Adrenal gland (tissue), 12 donors: ENCODE results near the gene KLK2. TPM values are rescaled to one million over a fixed set of nuclear protein-coding genes. Genes with fewer than 3 reads are reported as not detected.
A peak's percentile ranks its signal among the peaks of the same experiment; 100 is the strongest.

Experiments
- DNase-seq, 7 donors: peaks; one replicate each; pipeline ENCODE4 v3.0.0-alpha.2; 2019 to 2020
- H3K27ac ChIP-seq, 5 donors: fragments of 200-600 bp; sonication (generic) in 4 of 5; 1 replicate in 3 of 5; 2 replicates in 2 of 5; pipeline versions ENCODE4 v1.5.1 to v1.8.0; 2016 to 2020; ENCODE audit warnings: mild to moderate bottlenecking in 1 of 5
- H3K27me3 ChIP-seq: fragments of 200-600 bp; 2 replicates; pipeline ENCODE4 v1.8.0; 2021
- H3K36me3 ChIP-seq, 2 donors: fragments of 200-600 bp; replicated peaks in 1 of 2; 1 replicate in 1 of 2; 2 replicates in 1 of 2; pipeline versions ENCODE4 v1.5.1 to v1.8.0; 2018 to 2022
- H3K4me1 ChIP-seq, 2 donors: fragments of 200-600 bp; replicated peaks in 1 of 2; 1 replicate in 1 of 2; 2 replicates in 1 of 2; pipeline versions ENCODE4 v1.5.1 to v1.8.0; 2018 to 2021
- H3K4me3 ChIP-seq, 4 donors: fragments of 200-600 bp; sonication (generic) in 3 of 4; one replicate each; pipeline ENCODE4 v1.5.1; 2016 to 2018
- H3K9me3 ChIP-seq, 3 donors: fragments of 200-600 bp; sonication (generic) in 1 of 3; replicated peaks in 1 of 3; 1 replicate in 2 of 3; 2 replicates in 1 of 3; pipeline versions ENCODE4 v1.5.1 to v1.8.0; 2016 to 2021
- CTCF ChIP-seq, 6 experiments: fragments of 450-650 bp in 4 of 6; fragments of 200-600 bp in 2 of 6; sonication (generic) in 1 of 6; IDR thresholded peaks; 1 replicate in 5 of 6; 2 replicates in 1 of 6; pipeline versions ENCODE4 v1.5.1 to v1.8.0; 2016 to 2021; ENCODE audit warnings: antibody characterized with exemption in 6 of 6, mild to moderate bottlenecking in 2 of 6, moderate library complexity in 1 of 6
- POLR2A ChIP-seq, 2 donors: fragments of 450-650 bp; IDR thresholded peaks; one replicate each; pipeline ENCODE4 v1.6.1; 2017; ENCODE audit warnings: antibody characterized with exemption in 2 of 2, mild to moderate bottlenecking in 2 of 2, moderate library complexity in 1 of 2
- WGBS, 4 donors: extraction: QIAGEN DNeasy Blood & Tissue Kit in 2 of 4; methylation state at CpG; one replicate each; pipeline versions ENCODE4 v1.1.5 to v1.1.7; 2013 to 2017; 5-methylcytosine and 5-hydroxymethylcytosine counted together
- intact Hi-C, 2 donors: fragments of 100-400 bp; cut with DNase I; formaldehyde crosslinking; loops; one replicate each; pipeline versions ENCODE4 v1.14.1 to v1.15.0; 2022 to 2023
- polyA plus RNA-seq, 3 donors: library from polyadenylated mRNA; stranded (reverse); fragments of 200-250 nt in 2 of 3; fragments of 350-450 nt in 1 of 3; fragmentation: Illumina TruSeq in 1 of 3; extraction: RNeasy Lipid Tissue Mini Kit (QIAGEN cat#74804) in 1 of 3; gene quantifications; one replicate each; pipeline ENCODE4 v1.2.3, GENCODE V29; 2013 to 2014
- total RNA-seq, 9 donors: library from RNA; depleted of rRNA in 4 of 9; stranded (reverse); fragments of >200 nt in 4 of 9; fragments of 120-200 nt in 1 of 9; fragmentation: NEBNext Ultra II Directional in 1 of 9; extraction: Animal tissue kit (Norgen Biotek cat#: 25700) in 1 of 9; gene quantifications; one replicate each; pipeline versions ENCODE4 v1.1.0 to v1.2.4, GENCODE V29; 2013 to 2023
- donor health status: healthy with polysubstance abuse.
- donor health status: Bipolar disorder and iron deficiency.
- donor health status: DM: yes; HTN: yes; CAD: no.
- donor health status: DM: no; HTN: no; CAD: no.
- donor health status: DM: no; HTN: no; CAD: no.
- donor health status: DM: yes; HTN: yes; CAD: no.

KLK2 gene
- total and polyA plus RNA-seq, 12 donors = 0.20 to 0.61 TPM; not detected in 10

DNA sequence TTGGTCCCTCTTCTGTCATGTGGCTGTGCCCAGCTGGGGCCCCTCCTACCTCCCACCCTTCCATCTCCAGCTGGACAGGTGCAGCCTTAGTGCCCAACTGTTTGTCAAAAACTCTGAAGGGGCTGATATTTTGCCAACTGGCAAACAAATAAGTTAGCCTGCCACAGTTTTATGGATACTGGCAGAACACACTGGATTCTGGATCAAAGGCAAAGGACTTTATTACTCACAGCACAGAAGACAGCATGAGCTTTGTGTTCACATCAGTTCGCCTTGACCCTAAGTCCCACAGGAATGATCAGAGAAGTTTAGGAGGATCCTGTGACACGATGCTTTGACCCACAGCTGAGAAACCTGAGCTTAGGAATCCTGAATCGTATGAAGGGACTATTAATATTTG lies 16.4 kb downstream of the KLK2 start:
- H3K36me3 ChIP-seq = no peaks in the 10 kb centered on the region
- TF ChIP-seq POLR2A (IDR thresholded peaks at IDR 0.05) (no peak), CTCF (IDR thresholded peaks at IDR 0.05) (no peak)
- 17 to 58% (median 38%) methylated on average over 3 of the region's 3 CpGs for WGBS, 4 donors
- intact Hi-C loops = no loop called here
- no peak overlapping the region for H3K4me3 ChIP-seq
- H3K27ac ChIP-seq = peak overlapping the region in 2 of 5 donors; percentile 22 to 77
- H3K4me1 ChIP-seq = no peaks in the 10 kb centered on the region
- no peaks in the 10 kb centered on the region for H3K27me3 ChIP-seq
- peak in 2 of 7 donors; percentile 21 to 33 for DNase-seq
- H3K9me3 ChIP-seq = no peaks in the 10 kb centered on the region

DNA sequence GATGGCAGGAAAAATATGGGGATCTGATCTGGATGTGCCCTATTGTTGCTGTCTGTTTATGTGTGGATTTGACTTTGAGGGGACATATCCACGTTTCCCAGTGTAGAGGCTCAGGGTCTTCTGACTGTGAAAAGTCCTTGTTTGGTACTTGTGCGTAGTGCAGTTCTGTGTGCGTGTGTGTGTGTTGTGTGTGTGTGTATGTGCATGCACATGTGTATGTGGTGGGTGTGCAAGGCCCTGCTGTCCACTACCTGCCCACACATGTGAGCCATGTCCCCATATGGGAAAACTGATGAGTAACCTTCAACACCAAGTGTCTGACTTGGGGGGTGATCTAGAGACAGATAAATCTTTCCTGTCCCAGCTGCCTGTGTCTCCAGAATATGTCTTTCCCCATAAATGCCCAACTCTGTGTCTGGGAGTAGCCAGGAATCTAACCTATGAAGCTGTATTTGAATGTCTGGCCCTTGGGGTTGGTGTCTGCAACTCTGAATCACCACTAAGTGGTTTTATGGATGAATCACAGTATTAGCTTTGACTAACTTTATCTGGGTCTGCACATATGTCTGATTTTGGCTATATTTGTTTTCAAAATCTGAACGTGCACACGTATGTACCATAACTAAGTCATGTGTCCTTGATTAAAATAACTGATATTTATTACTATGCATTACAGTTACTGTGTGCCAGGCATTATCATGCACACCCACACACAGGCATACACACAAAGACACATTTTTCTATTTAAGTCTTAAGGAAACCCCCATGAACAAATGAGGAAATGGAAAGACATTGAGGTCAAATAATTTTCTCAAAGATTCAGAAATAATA lies 17.4 kb downstream of the KLK2 start:
- DNase-seq = no peak
- Histone ChIP-seq H3K27ac (peak overlapping the region in 2 of 5 donors; percentile 22 to 77), H3K27me3 (no peaks in the 10 kb centered on the region), H3K4me1 (no peaks in the 10 kb centered on the region), H3K36me3 (no peaks in the 10 kb centered on the region), H3K4me3 (no peak overlapping the region), H3K9me3 (no peaks in the 10 kb centered on the region)
- 26 to 68% (median 64%) methylated on average over 3 to 5 of the region's 5 CpGs for WGBS, 4 donors
- TF ChIP-seq POLR2A (IDR thresholded peaks at IDR 0.05) (no peak), CTCF (IDR thresholded peaks at IDR 0.05) (no peak)
- intact Hi-C loops = no loop called here

GRCh38 chr19:50891253-50891625 lies 18.0 kb downstream of the KLK2 start:
- H3K27ac ChIP-seq = no peak overlapping the region
- no peaks in the 10 kb centered on the region for H3K4me1 ChIP-seq
- no peaks in the 10 kb centered on the region for H3K9me3 ChIP-seq
- no peak overlapping the region for H3K4me3 ChIP-seq
- intact Hi-C loops = no loop called here
- no peaks in the 10 kb centered on the region for H3K36me3 ChIP-seq
- 69 to 96% (median 82%) methylated on average over 5 of the region's 5 CpGs for WGBS, 4 donors
- H3K27me3 ChIP-seq = no peaks in the 10 kb centered on the region
- TF ChIP-seq CTCF (IDR thresholded peaks at IDR 0.05) (no peak), POLR2A (IDR thresholded peaks at IDR 0.05) (no peak)
- DNase-seq = no peak

DNA sequence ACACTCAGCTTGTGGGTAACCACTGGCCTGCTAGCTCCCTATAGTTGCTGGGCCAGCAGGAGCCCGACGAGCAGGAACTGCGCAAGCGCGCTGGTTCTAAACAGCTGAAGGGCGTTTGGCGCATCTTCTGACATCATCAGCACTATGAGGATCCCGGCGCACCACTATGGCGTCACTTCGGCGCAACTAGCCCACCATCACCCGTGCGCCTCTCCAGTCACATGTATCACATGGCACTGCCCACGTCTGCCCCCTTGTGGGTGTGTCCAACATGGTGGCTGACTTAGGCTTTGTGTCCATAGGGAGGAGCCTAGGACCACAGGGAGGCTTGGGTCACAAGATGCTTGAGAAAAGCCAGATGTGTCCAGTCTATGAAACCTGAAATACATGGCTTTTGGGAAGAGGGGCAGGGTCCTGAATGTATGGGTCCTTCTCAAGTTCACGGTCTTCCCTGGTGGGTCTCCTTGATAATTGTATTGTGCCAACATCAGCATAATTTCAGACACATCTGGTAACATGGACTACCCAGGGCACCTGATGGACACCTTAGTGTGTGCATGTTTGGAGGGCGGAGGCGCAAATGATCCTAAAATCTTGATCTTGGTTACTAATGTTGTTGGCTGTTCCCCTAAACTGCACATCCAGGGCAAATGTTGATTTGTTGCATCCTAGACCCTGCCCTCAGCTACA lies 20.0 kb downstream of the KLK2 start:
- Histone ChIP-seq H3K27ac (no peak overlapping the region), H3K36me3 (no peaks in the 10 kb centered on the region), H3K27me3 (no peaks in the 10 kb centered on the region), H3K4me1 (no peaks in the 10 kb centered on the region), H3K9me3 (no peaks in the 10 kb centered on the region), H3K4me3 (no peak overlapping the region)
- TF ChIP-seq CTCF (IDR thresholded peaks at IDR 0.05) = no peak
- no peak for TF ChIP-seq POLR2A (IDR thresholded peaks at IDR 0.05)
- DNase-seq = no peak
- 88 to 91% (median 89%) methylated on average over 16 to 18 of the region's 18 CpGs for WGBS, 4 donors
- intact Hi-C loops = no loop called here
